Measurements from ENCODE around the gene C5orf63. TPM values are rescaled to one million over a fixed set of nuclear protein-coding genes. Genes with fewer than 3 reads are reported as not detected.

Gene C5orf63
- total RNA-seq, 3 donors from 2014 or later (not counting 1 experiment from before 2014, with no cell fraction given): 10.4 to 18.8 (median 11.7) TPM

GRCh38 chr5:127070243-127070642, 3.1 kb downstream of the C5orf63 start:
- Histone ChIP-seq H3K4me3 (ENCODE audit: low read length) (no peak overlapping the region), H3K27me3 (ENCODE audit: control insufficient read depth, insufficient read depth, low read length) (no peaks in the 10 kb centered on the region), H3K9me3 (ENCODE audit: control insufficient read depth, insufficient read depth, low read length) (no peaks in the 10 kb centered on the region), H3K36me3 (ENCODE audit: control insufficient read depth, insufficient read depth, low read length) (peaks cover 2% of the 10 kb centered on the region), H3K27ac (ENCODE audit: low read length) (no peak overlapping the region), H3K4me1 (ENCODE audit: control insufficient read depth, insufficient read depth, low read length) (peaks cover 9% of the 10 kb centered on the region)
- intact Hi-C loops (cut with micrococcal nuclease): no loop called here
- no peak for TF ChIP-seq CTCF (IDR thresholded peaks at IDR 0.05)
- Mint-ChIP-seq H3K4me3 (no peak overlapping the region), H3K27ac (no peak overlapping the region), H3K27me3 (ENCODE audit: low read depth in 2 of 2) (no peaks in the 10 kb centered on the region), H3K4me1 (peaks cover 17 to 27% of the 10 kb centered on the region in 2 donors), H3K36me3 (no peaks in the 10 kb centered on the region), H3K9me3 (no peaks in the 10 kb centered on the region)
- no peak for DNase-seq
- no peak for ATAC-seq
- no CpG with 5 or more reads among the region's 2 CpGs for WGBS (ENCODE audit: insufficient coverage)

- H3K27me3 ChIP-seq (ENCODE audit: control insufficient read depth, insufficient read depth, low read length): no peaks in the 10 kb centered on the region
- no peak overlapping the region for H3K27ac ChIP-seq (ENCODE audit: low read length)
- Mint-ChIP-seq H3K4me3 (no peak overlapping the region), H3K4me1 (peaks cover 10 to 21% of the 10 kb centered on the region in 2 donors), H3K36me3 (no peaks in the 10 kb centered on the region), H3K27ac (no peak overlapping the region), H3K27me3 (ENCODE audit: low read depth in 2 of 2) (no peaks in the 10 kb centered on the region), H3K9me3 (no peaks in the 10 kb centered on the region)
- no peak for ATAC-seq
- WGBS (ENCODE audit: insufficient coverage): 97% methylated on average over 2 of the region's 2 CpGs
- no peak overlapping the region for H3K4me3 ChIP-seq (ENCODE audit: low read length)
- no peak for DNase-seq
- no peak for TF ChIP-seq CTCF (IDR thresholded peaks at IDR 0.05)
- intact Hi-C loops (cut with micrococcal nuclease): no loop called here
- H3K36me3 ChIP-seq (ENCODE audit: control insufficient read depth, insufficient read depth, low read length): peaks cover 2% of the 10 kb centered on the region
- peaks cover 6% of the 10 kb centered on the region for H3K4me1 ChIP-seq (ENCODE audit: control insufficient read depth, insufficient read depth, low read length)
- no peaks in the 10 kb centered on the region for H3K9me3 ChIP-seq (ENCODE audit: control insufficient read depth, insufficient read depth, low read length)
Observed at GRCh38 chr5:127068493-127069214, 4.6 kb downstream of the C5orf63 start.

- H3K27me3 ChIP-seq (ENCODE audit: control insufficient read depth, insufficient read depth, low read length): no peaks in the 10 kb centered on the region
- H3K4me1 Mint-ChIP-seq: peaks cover 0 to 6% of the 10 kb centered on the region in 2 donors
- TF ChIP-seq CTCF (IDR thresholded peaks at IDR 0.05): no peak
- no peak overlapping the region for H3K27ac Mint-ChIP-seq
- no peaks in the 10 kb centered on the region for H3K9me3 ChIP-seq (ENCODE audit: control insufficient read depth, insufficient read depth, low read length)
- H3K4me3 Mint-ChIP-seq: no peak overlapping the region
- DNase-seq (no peak), ATAC-seq (no peak)
- H3K4me1 ChIP-seq (ENCODE audit: control insufficient read depth, insufficient read depth, low read length): no peaks in the 10 kb centered on the region
- no peak overlapping the region for H3K27ac ChIP-seq (ENCODE audit: low read length)
- H3K36me3 Mint-ChIP-seq: no peaks in the 10 kb centered on the region
- peaks cover 4% of the 10 kb centered on the region for H3K36me3 ChIP-seq (ENCODE audit: control insufficient read depth, insufficient read depth, low read length)
- intact Hi-C loops (cut with micrococcal nuclease): no loop called here
- H3K27me3 Mint-ChIP-seq (ENCODE audit: low read depth in 2 of 2): no peaks in the 10 kb centered on the region
- no peak overlapping the region for H3K4me3 ChIP-seq (ENCODE audit: low read length)
- no peaks in the 10 kb centered on the region for H3K9me3 Mint-ChIP-seq
Observed at GRCh38 chr5:127066721-127067120, 6.6 kb downstream of the C5orf63 start.
